GM18507 (cell line): ENCODE results near the gene FOS.
A peak's percentile ranks its signal among the peaks of the same experiment; 100 is the strongest.
"Not testable (repeated sequence)": the region's sequence is repeated elsewhere in the genome, so short reads cannot be mapped to it uniquely, and the experiment has no call there.

Source experiments
- DNase-seq: peaks from one replicate; pipeline ENCODE4 v3.0.0; 2011; ENCODE audit warnings: low read depth; ENCODE audit not compliant: insufficient read length; ENCODE audit errors: extremely low spot score
- FAIRE-seq: peaks from 2 replicates; lab custom pipeline; 2011; peaks lifted over from hg19 to GRCh38; lab: Jason Lieb, UNC

FOS gene

DNA sequence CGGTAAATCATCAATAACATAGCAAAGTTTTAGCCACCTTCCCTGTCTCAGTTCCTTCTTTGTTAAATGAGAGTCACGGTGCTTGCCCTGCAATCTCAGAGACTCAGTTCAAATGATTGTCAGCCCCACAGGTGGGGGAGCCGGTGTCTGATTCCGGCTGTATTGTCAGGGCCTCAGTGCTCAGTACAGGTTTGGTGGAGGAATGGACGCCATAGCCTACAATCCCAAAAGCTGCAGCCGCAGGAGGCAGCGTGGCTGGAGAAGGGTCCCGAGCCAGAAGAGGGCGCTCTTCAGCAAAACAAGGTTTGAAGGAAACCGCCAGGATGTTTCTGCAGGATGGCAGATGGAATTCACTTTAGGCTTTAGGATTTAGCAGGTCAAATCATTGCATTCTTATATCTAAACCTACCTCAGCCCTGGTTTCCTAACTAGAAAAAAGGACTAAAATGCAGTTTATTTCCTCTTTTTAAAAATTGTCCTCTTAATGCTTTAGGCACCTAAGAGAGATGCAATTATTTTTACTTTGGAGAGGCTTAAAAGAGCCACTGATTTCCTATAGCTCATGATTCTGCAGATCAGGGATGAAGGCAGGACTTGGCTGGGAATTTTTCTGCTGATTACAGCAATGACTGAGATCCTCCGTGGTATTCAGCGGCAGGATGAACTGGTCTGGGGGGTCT lies 29.2 kb downstream of the FOS start:
- peak; percentile 35 for DNase-seq

GRCh38 chr14:75308991-75309390 lies 30.4 kb downstream of the FOS start:
- not testable (repeated sequence) for FAIRE-seq, DNase-seq

More for the DNA sequence above, 29.2 kb downstream of the FOS start:
- peak; percentile 48 for FAIRE-seq

DNA sequence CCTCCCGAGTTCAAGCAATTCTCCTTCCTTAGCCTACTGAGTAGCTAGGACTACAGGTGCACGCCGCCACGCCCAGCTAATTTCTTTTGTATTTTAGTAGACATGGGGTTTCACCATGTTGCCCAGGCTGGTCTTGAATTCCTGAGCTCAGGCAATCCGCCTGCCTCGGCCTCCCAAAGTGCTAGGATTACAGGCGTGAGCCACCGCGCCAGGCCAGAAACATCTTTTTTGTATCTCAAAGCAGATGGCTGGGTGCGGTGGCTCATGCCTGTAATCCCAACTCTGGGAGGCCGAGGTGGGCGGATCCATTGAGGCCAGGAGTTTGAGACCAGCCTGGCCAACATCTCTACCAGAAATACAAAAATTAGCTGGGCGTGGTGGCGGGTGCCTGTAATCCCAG lies 30.9 kb downstream of the FOS start:
- not testable (repeated sequence) for DNase-seq, FAIRE-seq

DNA sequence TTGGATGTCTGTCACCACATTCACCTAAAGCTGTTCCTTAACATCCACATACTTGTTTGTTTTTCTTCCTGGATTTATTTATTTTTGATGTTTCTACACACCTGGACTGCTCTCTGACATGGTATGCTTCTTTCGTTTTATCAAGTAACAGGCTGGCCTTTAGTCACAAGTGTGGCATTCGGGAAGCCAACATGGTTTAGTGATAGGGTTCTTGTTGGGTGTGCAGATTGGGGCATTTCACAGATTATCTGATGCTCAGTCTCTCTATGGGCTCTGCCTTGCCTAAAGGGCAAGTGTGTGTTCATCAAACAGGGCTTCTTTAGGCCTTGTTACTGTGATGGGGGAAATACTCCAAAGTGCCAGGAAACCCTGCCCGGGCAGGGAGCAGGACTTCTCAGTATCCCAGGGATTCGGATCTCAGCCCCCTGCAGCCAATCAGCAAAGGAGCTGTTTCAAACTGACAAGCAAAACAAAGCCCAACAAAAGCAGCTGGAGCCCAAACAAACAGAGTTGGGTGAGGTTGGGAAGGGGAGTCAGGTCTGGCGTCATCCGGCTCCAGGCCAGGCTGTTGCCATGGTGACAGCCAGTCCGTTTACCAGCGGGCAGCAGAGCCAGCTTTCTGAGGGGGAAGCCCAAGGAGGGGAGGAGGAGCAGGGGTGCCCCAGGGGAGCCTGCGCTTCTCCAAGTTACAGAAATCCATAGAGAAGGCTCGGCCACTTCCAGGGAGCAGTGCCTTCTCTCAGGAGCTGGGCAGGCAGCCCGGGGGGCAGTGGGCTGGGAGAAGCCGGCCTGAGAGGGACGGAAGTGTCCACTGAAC lies 31.9 kb downstream of the FOS start:
- FAIRE-seq (no peak), DNase-seq (no peak)

- DNase-seq (no peak), FAIRE-seq (no peak)
These were observed 32.7 kb downstream of the FOS start for GRCh38 chr14:75311356-75311755.

DNA sequence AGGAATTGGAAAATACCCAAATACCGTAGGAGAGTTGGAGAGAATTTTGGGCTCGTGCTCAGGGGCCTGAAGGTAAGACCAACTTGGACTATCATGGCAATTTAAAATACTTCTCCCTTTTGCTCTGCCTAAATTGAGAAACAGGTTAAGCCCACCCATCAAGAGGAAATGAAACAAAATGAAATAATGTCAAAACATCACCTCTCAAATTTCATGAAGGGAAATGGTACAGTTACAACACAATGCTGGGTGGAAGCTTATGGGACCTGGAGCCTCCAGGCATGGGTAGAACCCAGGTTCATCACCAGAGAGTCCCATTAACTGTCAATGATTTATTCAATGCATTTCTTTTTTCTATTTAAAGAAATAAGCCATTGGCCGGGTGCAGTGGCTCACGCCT lies 33.7 kb downstream of the FOS start:
- DNase-seq (no peak), FAIRE-seq (no peak)

DNA sequence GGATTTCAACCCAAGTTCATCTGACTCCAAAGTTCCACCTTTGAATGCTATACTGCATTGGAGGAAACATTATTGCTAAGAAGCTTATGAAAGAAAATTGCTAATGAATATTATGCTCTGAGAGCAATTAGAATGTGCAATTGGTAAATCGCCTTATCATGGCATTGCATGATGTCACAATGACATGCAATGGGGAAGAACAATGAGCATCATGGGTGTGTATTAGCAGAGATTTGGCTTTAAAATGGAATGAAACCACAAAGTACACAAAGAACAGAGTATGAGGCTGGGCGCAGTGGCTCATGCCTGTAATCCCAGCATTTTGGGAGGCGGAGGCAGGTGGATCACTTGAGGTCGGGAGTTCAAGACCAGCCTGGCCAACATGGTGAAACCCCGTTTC lies 34.7 kb downstream of the FOS start:
- FAIRE-seq (no peak), DNase-seq (no peak)

- FAIRE-seq (no peak), DNase-seq (no peak)
These were observed 36.5 kb downstream of the FOS start for GRCh38 chr14:75315144-75315543.

- FAIRE-seq (no peak), DNase-seq (no peak)
These were observed 38.5 kb downstream of the FOS start for GRCh38 chr14:75317148-75317547.

GRCh38 chr14:75318353-75318752 lies 39.7 kb downstream of the FOS start:
- no peak for DNase-seq
- no peak for FAIRE-seq

GRCh38 chr14:75319021-75319420 lies 40.4 kb downstream of the FOS start:
- FAIRE-seq, result no peak
- no peak for DNase-seq

DNA sequence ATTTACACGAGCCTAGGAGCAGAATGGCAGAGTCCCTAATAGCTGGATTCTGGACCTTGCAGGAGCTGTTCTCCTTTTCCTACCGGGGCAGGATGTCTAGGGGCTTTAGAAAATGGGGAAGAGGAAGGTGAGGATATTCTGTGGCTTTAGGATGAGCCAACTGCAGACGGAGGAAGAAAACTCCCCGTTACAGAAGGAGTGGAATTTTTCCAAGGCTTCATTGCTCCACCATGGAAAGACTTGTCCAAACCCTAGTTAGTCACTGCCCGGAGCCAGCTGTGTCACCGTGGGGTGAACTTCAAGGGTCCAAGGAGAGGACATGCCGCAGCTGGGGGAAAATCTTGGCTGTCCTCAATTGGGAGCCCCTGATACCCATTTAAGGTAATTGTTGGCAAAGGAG lies 41.6 kb downstream of the FOS start:
- FAIRE-seq (no peak), DNase-seq (no peak)

GRCh38 chr14:75322746-75323145 lies 44.1 kb downstream of the FOS start:
- DNase-seq, result no peak
- FAIRE-seq, result no peak

DNA sequence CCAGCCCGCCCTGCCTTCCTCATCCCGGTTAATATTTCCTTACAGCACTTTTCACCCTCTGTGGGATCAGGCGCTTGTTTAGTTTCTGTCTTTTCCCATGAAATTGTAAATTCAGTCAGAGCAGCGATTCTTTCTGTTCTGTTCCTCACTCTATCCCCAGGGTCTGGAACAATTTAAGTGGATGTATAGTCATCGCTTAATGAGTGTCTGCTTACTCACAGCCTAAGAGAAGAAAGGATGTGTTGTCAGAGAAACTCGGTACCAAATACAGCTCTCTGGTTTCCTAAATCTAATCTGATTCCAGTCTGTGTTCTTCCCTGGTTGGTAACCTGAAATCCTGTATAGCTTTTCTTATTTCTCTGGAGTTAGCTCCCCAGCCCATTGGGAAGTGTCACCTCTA lies 44.9 kb downstream of the FOS start:
- FAIRE-seq (no peak), DNase-seq (no peak)

GRCh38 chr14:75328558-75329155 lies 50.0 kb downstream of the FOS start:
- DNase-seq (no peak), FAIRE-seq (no peak)

DNA sequence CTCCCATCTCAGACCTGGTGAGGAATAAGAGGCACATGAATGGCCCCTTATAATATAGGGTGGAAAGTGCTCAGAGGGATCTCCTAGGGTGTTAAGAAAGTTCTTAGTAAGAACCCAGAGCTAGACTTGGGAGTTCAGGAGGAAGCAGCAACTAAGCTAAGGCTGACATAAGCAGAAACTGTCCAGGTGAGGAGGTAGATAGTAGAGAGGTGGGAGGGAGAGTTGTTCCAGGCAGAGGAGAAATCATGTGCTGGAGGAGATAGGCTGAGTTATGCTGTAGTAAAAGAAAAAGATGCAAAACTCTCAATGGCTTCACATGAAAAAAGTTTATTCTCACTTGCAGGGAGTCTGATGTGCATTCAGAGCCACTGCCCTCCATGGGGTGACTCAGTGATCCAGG lies 50.7 kb downstream of the FOS start:
- DNase-seq (no peak), FAIRE-seq (no peak)

- FAIRE-seq (no peak), DNase-seq (no peak)
These were observed 52.8 kb downstream of the FOS start for GRCh38 chr14:75331471-75331870.
